HG03097 (cell line): Measurements from ENCODE around the gene RASSF5.

Source experiments
- ATAC-seq: cut with Tn5 transposase; IDR thresholded peaks from one replicate; pipeline ENCODE4 v1.9.1; 2021; ENCODE audit not compliant: unreplicated experiment, low FRiP score

RASSF5 gene

GRCh38 chr1:206512058-206512850 lies 4.9 kb downstream of the RASSF5 start:
- no peak for ATAC-seq

- ATAC-seq: no peak
These were observed 5.5 kb downstream of the RASSF5 start for GRCh38 chr1:206512851-206513180.

GRCh38 chr1:206513312-206514111 lies 6.2 kb downstream of the RASSF5 start:
- no peak for ATAC-seq

- no peak for ATAC-seq
These were observed 7.6 kb downstream of the RASSF5 start for GRCh38 chr1:206514813-206515387.

- ATAC-seq: no peak
These were observed 9.3 kb downstream of the RASSF5 start for GRCh38 chr1:206516728-206516990.

- ATAC-seq: no peak
These were observed 10.5 kb downstream of the RASSF5 start for GRCh38 chr1:206517784-206518183.

GRCh38 chr1:206518206-206518605 lies 10.9 kb downstream of the RASSF5 start:
- no peak for ATAC-seq

- no peak for ATAC-seq
These were observed 11.4 kb downstream of the RASSF5 start for GRCh38 chr1:206518743-206519142.

- no peak for ATAC-seq
These were observed 13.8 kb downstream of the RASSF5 start for GRCh38 chr1:206521127-206521526.

- no peak for ATAC-seq
These were observed 14.5 kb downstream of the RASSF5 start for GRCh38 chr1:206521694-206522402.

GRCh38 chr1:206524739-206525364 lies 17.5 kb downstream of the RASSF5 start:
- ATAC-seq: no peak

GRCh38 chr1:206526064-206526911 lies 19.0 kb downstream of the RASSF5 start:
- ATAC-seq: no peak

GRCh38 chr1:206529425-206529824 lies 22.1 kb downstream of the RASSF5 start:
- no peak for ATAC-seq

GRCh38 chr1:206532368-206532767 lies 25.0 kb downstream of the RASSF5 start:
- ATAC-seq: no peak

- ATAC-seq: no peak
These were observed 27.2 kb downstream of the RASSF5 start for GRCh38 chr1:206534552-206534951.

GRCh38 chr1:206535853-206536188 lies 28.5 kb downstream of the RASSF5 start:
- ATAC-seq: no peak

GRCh38 chr1:206537141-206537540 lies 29.8 kb downstream of the RASSF5 start:
- ATAC-seq: no peak

GRCh38 chr1:206538086-206538770 lies 30.9 kb downstream of the RASSF5 start:
- no peak for ATAC-seq

GRCh38 chr1:206538901-206539640 lies 31.7 kb downstream of the RASSF5 start:
- ATAC-seq: no peak
